CD4-positive, alpha-beta T cell treated with Interleukin-17A for 4 hours (primary cell): ENCODE results near the gene SLITRK6.
"Not testable (repeated sequence)": the region's sequence is repeated elsewhere in the genome, so short reads cannot be mapped to it uniquely, and the experiment has no call there.

Source experiments
- DNase-seq: peaks from one replicate; pipeline ENCODE4 v3.0.0-alpha.2; 2020; ENCODE audit warnings: mixed read lengths

SLITRK6 gene

DNA sequence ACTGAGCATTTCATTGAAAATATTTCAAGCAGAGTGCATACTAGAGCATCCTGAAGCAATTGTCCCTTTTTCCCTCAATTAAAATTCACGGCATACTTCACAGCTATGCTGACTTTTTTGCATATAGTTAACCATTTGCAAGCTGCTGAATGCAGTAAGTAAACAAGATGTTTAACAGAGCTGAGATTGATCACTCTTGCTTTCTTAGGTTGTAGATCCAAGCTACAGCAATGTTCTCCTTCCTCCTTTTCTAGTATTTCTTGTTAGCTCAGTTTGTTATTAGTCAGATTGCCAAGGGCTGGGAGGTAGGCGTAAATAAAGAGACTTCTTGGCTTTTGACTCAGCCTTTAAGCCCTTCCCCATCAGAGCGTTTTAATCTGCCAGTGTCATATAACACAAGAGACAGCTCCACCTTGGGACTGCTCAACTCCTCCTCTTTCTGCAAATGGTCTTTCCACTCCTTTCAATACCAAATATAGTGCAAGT, at the start of gene SLITRK6:
Gene SLITRK6 (minus strand): TSS at position 323 of the 486 bp plus-strand sequence. CDS start 2,911 bp downstream, outside the sequence.
- DNase-seq = no peak

- no peak for DNase-seq
Measured at GRCh38 chr13:85847012-85847411, 47.8 kb upstream of the SLITRK6 start.

- DNase-seq = no peak
Measured at GRCh38 chr13:85841427-85841826, 42.2 kb upstream of the SLITRK6 start.

- no peak for DNase-seq
Measured at GRCh38 chr13:85833921-85834320, 34.7 kb upstream of the SLITRK6 start.

GRCh38 chr13:85828094-85828684, 29.0 kb upstream of the SLITRK6 start:
- no peak for DNase-seq

DNA sequence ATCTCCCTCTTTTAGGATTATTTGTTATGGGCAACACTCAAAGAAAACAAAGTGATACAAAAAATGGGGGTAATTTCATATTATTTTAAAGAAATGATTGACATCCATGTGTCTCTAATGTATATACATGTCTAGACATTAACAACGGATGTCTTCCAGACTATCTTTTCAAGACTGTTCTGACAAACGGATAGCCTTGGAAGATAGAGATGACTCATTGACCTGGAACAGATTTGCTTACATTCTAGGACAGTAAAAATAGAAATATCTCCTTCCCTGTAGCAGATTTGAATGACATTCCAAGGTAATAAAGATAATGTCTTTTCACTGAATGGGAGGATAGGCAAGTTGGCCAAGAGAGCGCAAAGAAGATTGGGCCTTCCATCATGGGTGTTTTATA, 26.2 kb upstream of the SLITRK6 start:
- DNase-seq = no peak

DNA sequence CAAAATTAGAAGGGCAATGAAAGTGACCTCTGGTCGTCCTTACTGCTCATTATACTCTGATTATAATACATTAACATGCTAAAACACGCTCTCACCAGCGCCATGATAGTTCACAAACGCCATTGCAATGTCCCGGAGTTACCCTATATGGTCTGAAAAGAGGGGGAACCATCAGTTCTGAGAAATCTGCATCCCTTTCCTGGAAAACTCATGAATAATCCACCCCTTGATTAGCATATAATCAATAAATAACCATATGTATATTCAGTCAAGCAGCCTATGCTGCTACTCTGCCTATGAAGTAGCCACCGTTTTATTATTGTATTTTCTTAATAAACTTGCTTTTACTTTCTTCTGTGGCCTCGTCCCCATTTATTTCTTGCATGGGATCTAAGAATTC, 24.6 kb upstream of the SLITRK6 start:
- no peak for DNase-seq

- DNase-seq = no peak
Measured at GRCh38 chr13:85819513-85819912, 20.3 kb upstream of the SLITRK6 start.

DNA sequence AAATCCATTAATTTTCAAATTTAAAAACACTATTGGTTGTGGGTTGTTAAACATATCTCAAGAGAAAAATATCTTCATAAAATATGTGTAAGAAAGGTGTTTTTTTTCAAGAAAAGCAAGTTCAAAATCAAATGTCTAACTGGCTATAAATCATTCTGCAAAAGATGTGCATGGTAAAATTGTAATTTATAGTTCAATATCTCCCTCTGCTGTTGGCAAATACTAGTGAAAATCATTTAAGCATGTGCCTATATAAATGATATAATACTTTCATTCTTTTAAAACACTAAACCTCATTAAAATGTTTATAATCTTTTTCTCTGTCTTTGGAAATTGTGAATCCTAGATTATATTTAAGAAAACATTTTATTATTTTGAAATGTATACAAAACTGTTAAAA, 17.2 kb upstream of the SLITRK6 start:
- no peak for DNase-seq

- no peak for DNase-seq
Measured at GRCh38 chr13:85812282-85812681, 13.1 kb upstream of the SLITRK6 start.

DNA sequence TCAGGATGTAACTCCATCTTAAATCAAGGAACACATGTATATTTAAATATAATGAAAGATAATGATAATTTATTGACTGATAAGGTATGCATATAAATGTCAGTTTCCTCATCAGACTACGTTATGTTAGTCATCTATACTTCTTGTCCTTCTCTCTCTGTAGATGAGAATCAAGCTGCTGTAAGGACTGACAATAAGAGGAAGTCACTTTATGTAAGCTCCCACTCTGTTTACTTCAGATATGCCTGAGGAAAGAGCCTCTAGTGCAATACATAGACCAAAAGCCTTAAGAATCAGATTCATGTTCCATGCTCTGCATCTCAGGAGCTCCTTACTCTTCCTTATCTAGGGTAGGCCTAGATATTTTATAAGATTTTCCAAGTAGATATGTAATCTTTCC, 9.6 kb upstream of the SLITRK6 start:
- no peak for DNase-seq

- DNase-seq = no peak
Measured at GRCh38 chr13:85806553-85807175, 7.4 kb upstream of the SLITRK6 start.

DNA sequence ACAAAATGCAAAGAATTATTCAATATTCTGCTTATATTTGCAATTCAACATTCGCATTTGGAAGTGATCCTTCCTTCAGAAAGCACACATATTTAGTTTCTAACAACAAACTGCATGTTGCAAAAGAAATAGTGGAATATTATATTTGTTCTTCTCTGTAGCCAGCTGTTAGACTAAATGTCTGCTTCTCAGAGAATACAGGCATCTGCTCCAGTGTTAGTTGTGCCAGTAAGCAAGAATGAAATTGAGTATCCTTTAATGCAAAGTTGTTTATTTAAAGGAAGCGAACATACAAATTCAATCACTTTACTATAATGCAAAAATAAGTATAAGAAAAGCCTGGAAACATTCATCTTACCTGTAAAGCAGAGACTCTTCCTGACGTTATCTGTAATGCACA, 663 bp downstream of the SLITRK6 start:
- DNase-seq = no peak

DNA sequence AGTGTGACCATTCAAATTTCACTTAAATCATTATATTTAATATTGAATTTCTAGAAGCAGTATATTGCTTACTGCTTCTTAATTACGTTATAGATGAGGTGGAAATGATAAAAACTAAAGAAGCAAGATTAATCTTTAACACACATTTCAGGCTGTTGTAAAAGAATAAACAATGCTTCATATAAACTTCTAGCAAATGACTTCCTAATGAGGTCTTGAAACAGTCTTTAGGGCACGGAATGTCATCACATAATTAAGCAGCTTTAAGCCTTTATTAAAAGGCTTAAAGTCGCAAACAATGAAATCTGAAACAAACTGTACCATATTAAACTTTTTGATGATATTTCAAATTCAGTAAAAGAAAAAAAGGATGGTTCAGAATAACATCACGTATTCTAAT, 1.9 kb downstream of the SLITRK6 start:
- no peak for DNase-seq

DNA sequence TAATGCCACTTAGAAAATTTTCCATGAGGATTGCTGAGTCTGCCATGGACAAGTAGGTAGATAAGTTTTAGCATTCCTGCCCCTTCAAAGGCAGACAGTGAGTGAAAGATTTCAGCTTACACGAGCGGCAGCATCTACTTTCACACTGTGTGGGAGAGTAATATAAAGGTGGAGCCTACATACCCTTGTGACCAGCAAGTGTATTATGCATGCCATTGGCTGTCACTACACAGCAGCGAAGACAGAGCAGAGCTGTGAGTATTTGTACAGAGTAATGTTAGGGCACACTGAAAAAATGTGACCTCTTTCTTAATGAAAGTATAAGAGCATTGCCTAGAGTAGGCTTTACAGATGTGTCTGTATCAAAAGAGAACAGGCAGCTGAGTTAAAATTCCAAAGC, 14.0 kb downstream of the SLITRK6 start:
- DNase-seq = no peak

- DNase-seq = no peak
Measured at GRCh38 chr13:85772367-85772766, 26.9 kb downstream of the SLITRK6 start.

DNA sequence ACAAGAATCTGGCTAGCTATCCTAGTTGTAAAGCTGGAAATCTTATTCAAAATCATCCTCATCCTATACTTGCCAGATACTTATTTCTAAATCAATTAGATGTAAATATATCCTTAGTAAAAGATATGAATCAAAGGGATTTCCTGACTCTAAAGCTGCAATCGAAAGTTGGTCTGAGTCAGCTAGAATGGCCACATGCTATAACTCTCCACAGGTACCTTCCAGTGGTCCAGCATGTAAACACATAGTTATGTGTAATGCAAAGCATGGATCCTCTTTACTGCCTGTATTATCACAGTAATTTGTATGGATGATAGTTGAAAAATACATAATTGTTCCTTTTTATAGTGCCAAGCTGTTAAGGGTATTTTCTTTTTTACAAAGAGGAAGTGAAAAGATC, 27.4 kb downstream of the SLITRK6 start:
- no peak for DNase-seq

- DNase-seq = no peak
Measured at GRCh38 chr13:85768946-85769345, 30.3 kb downstream of the SLITRK6 start.

DNA sequence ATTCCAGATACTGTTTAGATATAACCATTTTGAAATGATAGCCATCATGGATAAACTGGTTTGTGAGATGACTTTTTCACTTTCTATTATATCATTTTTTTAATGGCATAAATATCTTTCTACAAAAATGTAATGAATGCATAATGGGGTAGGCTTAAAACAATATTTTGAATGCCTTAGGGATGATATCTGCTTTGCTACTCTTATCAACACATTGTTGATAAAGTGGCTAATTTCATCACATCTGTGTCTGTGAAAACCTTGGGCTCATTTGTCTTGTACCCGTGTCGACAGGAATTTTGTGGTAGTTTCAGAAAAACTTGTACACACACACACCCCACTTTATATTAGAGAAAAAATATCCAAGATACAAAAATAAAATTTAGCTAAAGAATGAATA, 44.1 kb downstream of the SLITRK6 start:
- no peak for DNase-seq

GRCh38 chr13:85743201-85743770, 55.9 kb downstream of the SLITRK6 start:
- not testable (repeated sequence) for DNase-seq
